ENCODE data around the gene ERN1. TPM values are rescaled to one million over a fixed set of nuclear protein-coding genes. Genes with fewer than 3 reads are reported as not detected.
A peak's percentile ranks its signal among the peaks of the same experiment; 100 is the strongest.

The ERN1 gene
- polyA plus RNA-seq, 1 donor from 2014 or later: 2.3 TPM

GRCh38 chr17:64130559-64131001 is 636 bp upstream of the ERN1 start:
- TF ChIP-seq SMC3 (conservative IDR thresholded peaks at IDR 0.05; ENCODE audit: poor library complexity) (peak; percentile 5), EZH2 (IDR thresholded peaks at IDR 0.05; ENCODE audit: borderline replicate concordance, insufficient read depth, low read length, poor library complexity, severe bottlenecking) (no peak)
- Histone ChIP-seq H2AFZ (ENCODE audit: low read depth, low read length) (peak overlapping the region; percentile 42), H3K79me2 (replicated peaks; ENCODE audit: insufficient read depth, low read length) (no peaks in the 10 kb centered on the region), H3K9me2 (ENCODE audit: insufficient read depth, low read length) (no peaks in the 10 kb centered on the region), H3K9me3 (ENCODE audit: low read length) (no peaks in the 10 kb centered on the region), H4K20me1 (ENCODE audit: insufficient read depth) (no peaks in the 10 kb centered on the region), H3F3A (ENCODE audit: insufficient read depth, low read length, poor library complexity, severe bottlenecking) (no peaks in the 10 kb centered on the region), H3K27me3 (ENCODE audit: insufficient read depth, low read depth, low read length) (no peaks in the 10 kb centered on the region), H3K9ac (ENCODE audit: low read length) (peak overlapping the region; percentile 53), H3K4me2 (ENCODE audit: low read length) (no peak overlapping the region), H3K4me3 (ENCODE audit: low read length) (peak overlapping the region; percentile 70), H3K27ac (ENCODE audit: low read length) (no peak overlapping the region), H3K36me3 (ENCODE audit: insufficient read depth, low read length) (no peaks in the 10 kb centered on the region)

- Histone ChIP-seq H3K4me3 (ENCODE audit: low read length) (peak overlapping the region; percentile 70), H4K20me1 (ENCODE audit: insufficient read depth) (no peaks in the 10 kb centered on the region), H3K9me3 (ENCODE audit: low read length) (no peaks in the 10 kb centered on the region), H2AFZ (ENCODE audit: low read depth, low read length) (no peak overlapping the region), H3K27me3 (ENCODE audit: insufficient read depth, low read depth, low read length) (no peaks in the 10 kb centered on the region), H3K4me2 (ENCODE audit: low read length) (peak overlapping the region; percentile 43), H3K9me2 (ENCODE audit: insufficient read depth, low read length) (no peaks in the 10 kb centered on the region), H3K36me3 (ENCODE audit: insufficient read depth, low read length) (no peaks in the 10 kb centered on the region), H3K27ac (ENCODE audit: low read length) (no peak overlapping the region), H3F3A (ENCODE audit: insufficient read depth, low read length, poor library complexity, severe bottlenecking) (no peaks in the 10 kb centered on the region), H3K9ac (ENCODE audit: low read length) (peak overlapping the region; percentile 67), H3K79me2 (replicated peaks; ENCODE audit: insufficient read depth, low read length) (no peaks in the 10 kb centered on the region)
- no peak for TF ChIP-seq REST (IDR thresholded peaks at IDR 0.05; ENCODE audit: borderline replicate concordance)
- no peak for TF ChIP-seq MXI1 (conservative IDR thresholded peaks at IDR 0.05; ENCODE audit: poor library complexity, severe bottlenecking)
- no peak for TF ChIP-seq CTCF (IDR thresholded peaks at IDR 0.05; ENCODE audit: poor library complexity, severe bottlenecking)
- TF ChIP-seq EZH2 (IDR thresholded peaks at IDR 0.05; ENCODE audit: borderline replicate concordance, insufficient read depth, low read length, poor library complexity, severe bottlenecking): no peak
- no peak for TF ChIP-seq POLR2AphosphoS5 (IDR thresholded peaks at IDR 0.05)
- TF ChIP-seq EP300 (conservative IDR thresholded peaks at IDR 0.05; ENCODE audit: poor library complexity, severe bottlenecking): no peak
- no peak for TF ChIP-seq TAF1 (IDR thresholded peaks at IDR 0.05; ENCODE audit: low read depth)
- no peak for TF ChIP-seq RAD21 (conservative IDR thresholded peaks at IDR 0.05)
- no peak for TF ChIP-seq SMC3 (conservative IDR thresholded peaks at IDR 0.05; ENCODE audit: poor library complexity)
Measured at GRCh38 chr17:64129515-64129764, 504 bp downstream of the ERN1 start.

All from neural cell (in vitro differentiated cells).